Tibial nerve (tissue), 3 donors: Measurements from ENCODE around the gene RBMS3.

Experiments used
- POLR2A ChIP-seq, 2 donors: fragments of 450-650 bp; IDR thresholded peaks; one replicate each; pipeline ENCODE4 v1.6.1; 2017; ENCODE audit warnings: antibody characterized with exemption in 2 of 2, mild to moderate bottlenecking in 2 of 2, moderate library complexity in 2 of 2
- TF ChIP-seq, protein P1 (sequence below), 5 experiments: fragments of 200-600 bp in 3 of 5; fragments of 450-650 bp in 2 of 5; sonication (generic) in 3 of 5; IDR thresholded peaks; one replicate each; pipeline ENCODE4 v1.5.1; 2016 to 2019; ENCODE audit warnings: antibody characterized with exemption in 5 of 5, mild to moderate bottlenecking in 3 of 5, moderate library complexity in 2 of 5

DNA sequence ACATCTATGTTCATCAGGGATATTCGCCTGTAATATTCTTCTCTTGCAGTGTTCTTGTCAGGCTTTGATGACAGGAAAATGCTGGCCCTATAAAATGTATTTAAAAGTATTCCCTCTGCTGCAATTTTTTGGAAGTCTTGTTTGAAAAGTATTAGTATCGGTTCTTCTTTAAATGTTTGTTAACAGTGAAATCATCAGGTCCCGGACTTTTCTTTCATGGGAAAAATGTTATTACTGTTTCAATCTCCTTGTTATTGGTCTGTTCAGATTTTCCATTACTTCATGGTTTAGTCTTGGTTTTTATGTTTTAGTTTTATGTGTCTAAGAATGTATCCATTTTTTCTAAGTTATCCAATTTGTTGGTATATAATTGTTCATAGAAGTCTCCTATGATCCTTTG, 225.6 kb downstream of the RBMS3 start:
- TF ChIP-seq, protein P1, sequence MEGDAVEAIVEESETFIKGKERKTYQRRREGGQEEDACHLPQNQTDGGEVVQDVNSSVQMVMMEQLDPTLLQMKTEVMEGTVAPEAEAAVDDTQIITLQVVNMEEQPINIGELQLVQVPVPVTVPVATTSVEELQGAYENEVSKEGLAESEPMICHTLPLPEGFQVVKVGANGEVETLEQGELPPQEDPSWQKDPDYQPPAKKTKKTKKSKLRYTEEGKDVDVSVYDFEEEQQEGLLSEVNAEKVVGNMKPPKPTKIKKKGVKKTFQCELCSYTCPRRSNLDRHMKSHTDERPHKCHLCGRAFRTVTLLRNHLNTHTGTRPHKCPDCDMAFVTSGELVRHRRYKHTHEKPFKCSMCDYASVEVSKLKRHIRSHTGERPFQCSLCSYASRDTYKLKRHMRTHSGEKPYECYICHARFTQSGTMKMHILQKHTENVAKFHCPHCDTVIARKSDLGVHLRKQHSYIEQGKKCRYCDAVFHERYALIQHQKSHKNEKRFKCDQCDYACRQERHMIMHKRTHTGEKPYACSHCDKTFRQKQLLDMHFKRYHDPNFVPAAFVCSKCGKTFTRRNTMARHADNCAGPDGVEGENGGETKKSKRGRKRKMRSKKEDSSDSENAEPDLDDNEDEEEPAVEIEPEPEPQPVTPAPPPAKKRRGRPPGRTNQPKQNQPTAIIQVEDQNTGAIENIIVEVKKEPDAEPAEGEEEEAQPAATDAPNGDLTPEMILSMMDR (IDR thresholded peaks at IDR 0.05) = no peak
- TF ChIP-seq POLR2A (IDR thresholded peaks at IDR 0.05) = no peak
